DMS 273 treated with DMSO at 0.1 percent for 48 hours (cell line): ENCODE data around the gene ZNF324B.
A peak's percentile ranks its signal among the peaks of the same experiment; 100 is the strongest.
"Not testable (repeated sequence)": the region's sequence is repeated elsewhere in the genome, so short reads cannot be mapped to it uniquely, and the experiment has no call there.

Experiments used
- DNase-seq: peaks from one replicate; lab custom pipeline; 2025; lab: John Stamatoyannopoulos, UW

Gene ZNF324B

GRCh38 chr19:58451358-58452101, at the start of gene ZNF324B:
Gene ZNF324B, plus strand, starts transcription at chr19:58451622. Its CDS starts 2,080 bp downstream, at chr19:58453702.
- DNase-seq, result peak; percentile 93

- no peak for DNase-seq
Measured at GRCh38 chr19:58401840-58402421, 49.5 kb upstream of the ZNF324B start.

GRCh38 chr19:58403920-58404478, 47.4 kb upstream of the ZNF324B start:
- not testable (repeated sequence) for DNase-seq

- no peak for DNase-seq
Measured at GRCh38 chr19:58406818-58407657, 44.4 kb upstream of the ZNF324B start.

GRCh38 chr19:58407658-58408151, 43.7 kb upstream of the ZNF324B start:
- DNase-seq, result no peak

GRCh38 chr19:58408152-58409009, 43.0 kb upstream of the ZNF324B start, which contains the start of gene ZNF584:
Gene ZNF584, plus strand, starts transcription at chr19:58408649. Its CDS starts 499 bp downstream, at chr19:58409148.
- DNase-seq, result peak; percentile 90

GRCh38 chr19:58409010-58409790, 42.2 kb upstream of the ZNF324B start:
- peak; percentile 38 for DNase-seq

GRCh38 chr19:58416604-58417003, 34.8 kb upstream of the ZNF324B start:
- no peak for DNase-seq

DNA sequence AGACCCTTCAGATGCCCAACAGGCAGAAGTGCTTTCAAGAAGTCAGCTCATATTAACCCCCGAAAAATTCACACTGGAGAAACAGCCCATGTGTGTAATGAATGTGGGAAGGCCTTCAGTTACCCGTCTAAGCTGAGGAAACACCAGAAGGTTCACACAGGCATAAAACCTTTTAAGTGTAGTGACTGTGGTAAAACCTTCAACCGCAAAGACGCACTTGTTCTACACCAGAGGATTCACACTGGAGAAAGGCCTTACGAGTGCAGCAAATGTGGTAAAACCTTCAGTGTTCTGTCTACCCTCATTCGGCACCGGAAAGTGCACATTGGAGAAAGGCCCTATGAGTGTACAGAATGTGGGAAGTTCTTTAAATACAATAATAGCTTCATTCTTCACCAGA, 34.4 kb upstream of the ZNF324B start:
- DNase-seq, result no peak

- DNase-seq, result no peak
Measured at GRCh38 chr19:58428617-58429016, 22.8 kb upstream of the ZNF324B start.

DNA sequence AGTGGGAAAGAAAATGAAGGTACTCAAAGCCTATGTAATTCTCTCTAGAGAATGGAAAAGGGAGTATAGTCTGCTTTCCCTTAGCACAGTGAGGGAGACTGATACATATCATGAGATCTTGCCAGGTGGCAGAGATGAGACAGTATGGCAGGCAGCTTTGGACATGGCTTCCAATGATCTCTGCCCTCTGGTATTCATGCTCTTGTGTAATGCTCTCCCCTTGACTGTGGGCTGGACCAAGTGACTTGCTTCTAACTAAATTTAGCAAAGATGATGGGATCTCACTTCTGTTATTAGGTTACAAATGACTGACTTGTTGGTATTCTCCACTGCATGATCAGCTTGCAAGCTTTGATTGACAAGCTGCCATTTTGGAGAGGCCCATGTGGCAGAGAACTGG, 21.7 kb upstream of the ZNF324B start:
- DNase-seq, result no peak

- no peak for DNase-seq
Measured at GRCh38 chr19:58434217-58434616, 17.2 kb upstream of the ZNF324B start.

- peak; percentile 55 for DNase-seq
Measured at GRCh38 chr19:58439576-58440554, 11.6 kb upstream of the ZNF324B start, which contains the start of gene ZNF132. Gene ZNF132, minus strand, starts transcription at chr19:58440153. Its CDS starts 332 bp downstream, at chr19:58439821.

DNA sequence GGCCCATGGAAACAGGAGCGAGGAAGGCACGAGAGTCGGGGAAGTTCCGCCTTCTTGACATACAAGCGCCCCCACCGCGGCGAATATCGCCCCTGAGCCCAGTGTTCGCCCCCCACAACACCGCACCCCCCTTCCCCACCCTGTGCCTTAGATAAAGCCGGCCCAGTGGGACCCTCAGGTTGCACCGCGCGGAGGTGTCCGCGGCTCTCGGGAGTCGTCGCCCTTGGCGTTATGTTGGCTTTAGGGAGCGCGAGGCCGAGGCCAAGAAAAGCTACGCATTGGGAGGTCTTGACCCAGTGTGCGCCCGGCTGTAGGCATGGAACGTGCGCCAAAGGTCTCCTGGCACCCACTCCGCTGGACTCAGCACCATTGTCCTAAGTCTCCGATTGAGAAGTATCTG, 10.9 kb upstream of the ZNF324B start:
- no peak for DNase-seq

DNA sequence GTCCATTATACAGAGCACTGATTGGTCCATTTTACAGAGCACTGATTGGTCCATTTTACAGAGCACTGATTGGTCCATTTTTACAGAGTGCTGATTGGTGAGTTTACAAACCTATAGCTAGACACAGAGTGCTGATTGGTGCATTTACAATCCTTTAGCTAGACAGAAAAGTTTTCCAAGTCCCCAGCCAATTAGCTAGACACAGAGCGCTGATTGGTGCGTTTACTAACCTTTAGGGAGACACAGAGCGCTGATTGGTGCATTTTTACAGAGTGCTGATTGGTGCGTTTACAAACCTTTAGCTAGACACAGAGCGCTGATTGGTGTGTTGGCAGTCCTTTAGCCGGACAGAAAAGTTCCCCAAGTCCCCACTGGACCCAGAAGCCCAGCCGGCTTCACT, 8.4 kb upstream of the ZNF324B start:
- DNase-seq, result not testable (repeated sequence)

- DNase-seq, result not testable (repeated sequence)
Measured at GRCh38 chr19:58448860-58449259, 2.6 kb upstream of the ZNF324B start.

- DNase-seq, result not testable (repeated sequence)
Measured at GRCh38 chr19:58449980-58450379, 1.4 kb upstream of the ZNF324B start.

DNA sequence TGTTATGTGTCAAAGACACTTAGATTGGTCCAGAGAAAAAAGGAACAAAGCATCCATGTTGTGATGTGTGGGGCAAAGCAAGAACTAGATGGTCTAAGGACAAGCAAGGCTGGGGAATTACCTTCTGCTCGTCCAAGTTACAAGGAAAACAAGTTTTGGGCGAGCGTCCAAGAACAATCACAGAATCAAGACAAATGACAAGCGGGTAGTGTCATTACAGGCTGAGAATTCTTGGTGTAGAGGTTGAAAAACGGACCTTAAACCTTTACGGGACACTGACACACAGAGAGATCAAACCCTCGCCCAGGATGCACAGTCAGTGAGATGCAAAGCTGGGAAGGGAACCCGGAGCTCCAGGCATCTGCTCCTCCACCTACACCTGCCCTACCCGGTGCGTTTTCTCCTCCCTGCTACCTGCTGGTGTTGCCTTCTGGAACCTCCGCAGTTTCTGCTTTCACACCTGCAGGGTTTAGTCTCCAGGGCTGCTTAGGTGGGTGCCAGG, 515 bp upstream of the ZNF324B start:
- no peak for DNase-seq

GRCh38 chr19:58453743-58454142, 2.3 kb downstream of the ZNF324B start:
- DNase-seq, result no peak
